GM21367 (cell line): ENCODE data around the gene CNTN6.

Source experiments
- ATAC-seq: cut with Tn5 transposase; IDR thresholded peaks from one replicate; pipeline ENCODE4 v1.9.1; 2021; ENCODE audit not compliant: unreplicated experiment

Gene CNTN6

DNA sequence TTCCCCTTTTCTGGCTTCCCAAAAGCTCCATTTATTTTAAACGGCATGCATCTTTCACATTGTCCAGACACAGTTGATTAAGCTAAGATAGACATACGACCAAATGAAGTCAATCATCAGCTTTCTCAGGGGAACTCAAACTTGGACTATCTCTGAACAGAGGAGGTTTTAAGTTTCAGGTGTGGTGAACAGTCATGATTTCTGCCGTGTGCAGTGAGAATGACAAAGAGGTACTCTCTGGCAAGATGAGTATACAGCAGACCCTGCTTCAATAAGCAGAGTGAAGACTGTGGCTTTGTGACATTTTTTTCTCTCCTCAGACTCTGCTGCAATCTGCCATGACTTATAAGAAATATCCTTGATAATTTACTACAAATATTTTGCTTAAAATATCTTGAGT, 307.7 kb downstream of the CNTN6 start:
- ATAC-seq = no peak

DNA sequence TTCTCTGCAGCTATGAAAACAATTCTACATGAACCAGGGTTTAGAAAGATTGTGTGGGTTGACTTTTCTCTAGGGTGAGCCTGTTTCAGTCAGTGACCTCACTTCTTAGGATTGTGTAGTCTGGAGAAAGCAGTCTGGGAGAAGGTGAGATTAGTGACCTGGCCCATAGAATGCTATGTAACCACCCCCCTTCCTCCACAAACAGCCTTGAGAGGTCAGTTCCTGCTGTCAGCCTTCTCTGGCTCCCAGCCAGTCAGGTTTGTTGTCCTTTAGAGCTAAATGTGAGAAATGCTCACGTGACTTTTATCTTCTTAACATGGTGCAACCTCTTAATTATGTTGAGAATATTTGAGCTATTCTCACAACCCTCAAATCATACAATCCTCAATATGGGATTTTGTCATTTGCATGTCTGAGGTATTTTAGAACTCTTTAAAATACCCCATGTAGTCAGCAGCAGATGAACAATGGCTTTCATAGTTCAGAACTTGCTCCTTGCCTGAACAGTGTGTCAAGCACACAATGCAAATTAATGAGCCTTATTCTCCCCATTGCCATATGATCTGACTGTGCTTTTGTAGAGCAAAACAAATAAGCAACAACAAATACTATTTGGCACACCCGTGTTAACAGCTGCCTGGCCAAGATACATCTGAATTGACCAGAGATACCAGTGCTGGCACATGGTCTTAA, 311.6 kb downstream of the CNTN6 start:
- no peak for ATAC-seq

- no peak for ATAC-seq
These were observed 313.4 kb downstream of the CNTN6 start for GRCh38 chr3:1406250-1406649.

- no peak for ATAC-seq
These were observed 328.8 kb downstream of the CNTN6 start for GRCh38 chr3:1421577-1421976.

DNA sequence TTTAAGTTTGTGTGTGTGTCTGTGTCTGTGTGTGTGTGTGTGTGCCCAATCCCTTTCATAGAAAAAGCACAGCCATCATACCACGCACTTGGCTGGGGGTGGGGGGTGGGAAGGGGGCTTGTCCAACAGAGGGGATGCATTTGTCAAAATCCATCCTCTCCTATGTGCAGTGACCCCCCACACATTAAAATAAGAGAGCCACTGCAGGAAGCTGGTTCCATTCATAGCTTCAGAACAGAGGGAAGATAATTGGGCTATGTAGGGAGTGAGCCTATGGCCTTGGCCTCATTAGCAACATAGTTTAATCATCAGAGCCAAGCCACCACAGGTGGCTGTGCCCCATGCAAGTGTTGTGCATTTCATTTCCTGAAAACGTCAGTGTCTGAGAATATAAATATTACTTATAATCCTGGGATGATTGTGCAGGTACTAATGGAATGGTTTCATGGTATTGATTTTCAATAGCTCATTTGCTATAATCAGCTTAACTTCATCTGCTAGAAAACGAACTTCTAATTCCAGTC, 330.8 kb downstream of the CNTN6 start:
- no peak for ATAC-seq

DNA sequence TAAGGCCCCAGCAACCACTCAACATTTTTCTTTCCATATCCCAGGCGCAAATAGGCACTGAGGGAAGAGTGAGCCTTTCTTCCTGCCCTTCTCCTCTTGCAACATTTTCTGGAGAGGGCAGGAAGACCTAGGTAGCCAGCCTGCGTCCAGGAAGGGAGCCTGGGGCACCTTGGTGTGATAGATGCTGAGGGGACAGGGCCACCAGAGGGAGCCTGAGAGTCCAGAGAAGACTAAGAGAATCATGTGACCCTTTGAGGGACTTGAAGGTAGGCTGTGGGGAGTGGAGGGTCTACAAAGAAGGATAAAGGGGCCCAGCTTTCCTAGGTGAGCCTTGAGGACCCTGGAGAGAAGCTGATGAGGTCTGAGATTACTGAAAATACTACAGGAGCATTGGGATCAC, 346.6 kb downstream of the CNTN6 start:
- ATAC-seq = no peak

DNA sequence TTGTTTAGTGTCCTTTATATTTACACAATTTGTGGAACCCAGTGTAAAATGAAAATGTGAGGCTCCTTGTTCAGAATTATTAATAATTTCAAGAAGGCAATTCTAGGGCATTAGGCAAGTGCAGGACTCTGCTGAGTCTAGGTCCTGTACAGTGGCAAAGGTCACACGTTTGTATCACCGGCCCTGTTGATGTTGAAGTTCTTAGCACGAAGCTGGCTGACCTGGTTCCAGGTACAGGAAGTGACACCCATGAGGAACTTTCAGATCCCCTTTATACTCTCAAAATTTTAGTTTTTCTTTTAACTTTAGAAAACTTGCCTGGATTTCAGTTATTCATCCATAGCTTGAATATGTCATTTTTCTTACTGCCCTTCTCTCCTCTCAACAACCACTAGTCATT, 349.4 kb downstream of the CNTN6 start:
- ATAC-seq = no peak

DNA sequence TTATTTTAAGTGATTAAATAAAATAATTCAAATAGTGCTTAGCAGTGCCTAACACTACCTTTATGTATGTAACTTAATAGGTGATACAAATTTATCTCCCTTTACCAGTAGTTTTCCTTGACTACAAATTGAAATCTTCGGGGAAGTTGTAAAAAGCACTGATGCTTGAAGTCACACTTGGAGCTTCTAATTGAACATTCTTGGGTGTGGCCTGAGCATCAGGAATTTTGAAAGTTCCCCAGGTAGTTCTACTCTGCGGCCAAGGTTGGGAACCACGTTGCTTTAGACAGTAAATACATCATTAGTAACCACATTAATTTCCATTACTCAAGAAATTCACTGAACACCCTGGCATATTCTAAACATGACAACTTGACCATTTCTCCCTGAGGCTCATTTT, 351.4 kb downstream of the CNTN6 start:
- ATAC-seq = no peak

DNA sequence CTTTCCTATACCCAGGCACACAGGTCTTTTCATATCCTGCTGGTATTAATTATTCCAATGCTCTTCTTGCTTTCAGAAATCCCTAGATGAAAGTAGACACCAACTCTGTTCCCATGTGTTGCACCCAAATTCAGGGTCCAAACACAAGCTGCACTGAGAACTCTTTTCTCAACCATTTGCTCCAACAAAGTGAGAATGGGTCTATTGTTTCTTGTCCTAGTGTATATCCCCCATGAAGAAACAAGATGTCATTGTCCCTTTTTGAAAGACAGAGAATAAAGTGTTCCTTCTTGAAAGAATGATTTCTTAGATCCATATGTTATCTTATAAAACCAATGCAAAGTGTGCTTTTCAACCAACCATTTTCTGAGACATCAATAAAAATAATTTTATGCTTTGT, 353.7 kb downstream of the CNTN6 start:
- no peak for ATAC-seq

GRCh38 chr3:1447452-1447851, 354.6 kb downstream of the CNTN6 start:
- no peak for ATAC-seq

DNA sequence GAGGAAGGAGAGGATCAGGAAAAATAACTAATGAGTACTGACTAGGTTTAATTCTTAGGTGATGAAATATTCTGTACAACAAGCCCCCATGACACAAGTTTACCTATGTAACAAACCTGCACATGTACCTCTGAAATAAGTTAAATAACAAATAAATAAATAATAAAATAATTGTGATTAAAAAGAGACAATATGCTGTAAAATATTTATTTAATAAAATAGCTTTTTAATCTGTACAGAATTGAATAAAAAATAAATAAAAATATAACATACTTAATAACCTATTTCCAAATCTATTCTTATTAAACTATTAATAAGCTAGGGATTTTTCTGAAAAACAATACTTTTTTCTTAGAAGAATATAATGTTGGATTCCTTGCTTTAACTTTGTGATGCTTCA, 355.6 kb downstream of the CNTN6 start:
- no peak for ATAC-seq
